Measurements from ENCODE around the gene NOL9.

NOL9 gene

DNA sequence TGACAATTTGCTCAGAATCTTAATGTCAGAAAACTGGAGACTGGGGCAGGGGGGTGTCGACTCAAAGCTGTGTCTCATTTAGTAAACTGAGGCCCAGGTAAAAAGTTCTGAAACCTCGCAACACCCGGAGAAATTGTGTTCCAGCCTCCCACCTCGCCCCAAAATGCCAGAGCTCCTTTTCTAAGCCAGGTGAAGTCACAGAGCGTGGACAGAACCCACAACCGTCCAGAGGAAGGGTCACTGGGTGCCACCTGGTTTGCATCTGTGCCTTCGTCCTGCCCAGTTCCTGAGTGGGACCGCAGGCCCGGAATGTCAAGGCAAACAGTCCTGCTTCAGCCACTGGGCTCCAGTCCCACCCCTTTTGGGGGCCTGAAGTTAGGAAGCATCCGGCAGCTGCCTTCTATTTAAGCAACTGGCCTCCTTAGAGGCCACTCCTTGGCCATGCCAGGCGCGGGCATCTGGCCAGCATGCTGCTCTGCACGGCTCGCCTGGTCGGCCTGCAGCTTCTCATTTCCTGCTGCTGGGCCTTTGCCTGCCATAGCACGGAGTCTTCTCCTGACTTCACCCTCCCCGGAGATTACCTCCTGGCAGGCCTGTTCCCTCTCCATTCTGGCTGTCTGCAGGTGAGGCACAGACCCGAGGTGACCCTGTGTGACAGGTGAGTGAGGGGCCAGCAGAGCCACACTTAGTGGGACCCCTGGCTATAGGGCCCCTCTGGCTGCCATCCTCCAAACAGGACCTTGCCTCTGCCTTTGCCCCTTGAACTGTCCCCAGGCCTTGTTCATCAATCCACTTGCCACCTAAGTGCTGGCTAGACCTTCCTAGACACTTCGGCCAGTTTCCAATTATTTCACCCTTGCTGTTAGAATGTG is 830 bp upstream of the NOL9 start, which contains the start of gene TAS1R1:
TAS1R1 (plus strand) TSS at position 401 of the 872 bp plus-strand sequence; CDS start at position 468, 67 bp downstream.
- in situ Hi-C loops (cut with HindIII; ENCODE audit: low sequenced_read_pairs): no loop called here
- DNase-seq (ENCODE audit: low read depth, low spot score): no peak
- TF ChIP-seq, protein P1, sequence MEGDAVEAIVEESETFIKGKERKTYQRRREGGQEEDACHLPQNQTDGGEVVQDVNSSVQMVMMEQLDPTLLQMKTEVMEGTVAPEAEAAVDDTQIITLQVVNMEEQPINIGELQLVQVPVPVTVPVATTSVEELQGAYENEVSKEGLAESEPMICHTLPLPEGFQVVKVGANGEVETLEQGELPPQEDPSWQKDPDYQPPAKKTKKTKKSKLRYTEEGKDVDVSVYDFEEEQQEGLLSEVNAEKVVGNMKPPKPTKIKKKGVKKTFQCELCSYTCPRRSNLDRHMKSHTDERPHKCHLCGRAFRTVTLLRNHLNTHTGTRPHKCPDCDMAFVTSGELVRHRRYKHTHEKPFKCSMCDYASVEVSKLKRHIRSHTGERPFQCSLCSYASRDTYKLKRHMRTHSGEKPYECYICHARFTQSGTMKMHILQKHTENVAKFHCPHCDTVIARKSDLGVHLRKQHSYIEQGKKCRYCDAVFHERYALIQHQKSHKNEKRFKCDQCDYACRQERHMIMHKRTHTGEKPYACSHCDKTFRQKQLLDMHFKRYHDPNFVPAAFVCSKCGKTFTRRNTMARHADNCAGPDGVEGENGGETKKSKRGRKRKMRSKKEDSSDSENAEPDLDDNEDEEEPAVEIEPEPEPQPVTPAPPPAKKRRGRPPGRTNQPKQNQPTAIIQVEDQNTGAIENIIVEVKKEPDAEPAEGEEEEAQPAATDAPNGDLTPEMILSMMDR (IDR thresholded peaks at IDR 0.05; ENCODE audit: low read depth, low read length): no peak
- H3K4me3 ChIP-seq (ENCODE audit: low read depth, low read length): peak within 1 kb of the TSS; percentile 94

GRCh38 chr1:6547301-6547700 is 7.0 kb downstream of the NOL9 start:
- in situ Hi-C loops (cut with HindIII; ENCODE audit: low sequenced_read_pairs): no loop called here
- DNase-seq (ENCODE audit: low read depth, low spot score): peak; percentile 42
- TF ChIP-seq, protein P1 (IDR thresholded peaks at IDR 0.05; ENCODE audit: low read depth, low read length): peak; percentile 14
- H3K4me3 ChIP-seq (ENCODE audit: low read depth, low read length): no peak overlapping the region

DNA sequence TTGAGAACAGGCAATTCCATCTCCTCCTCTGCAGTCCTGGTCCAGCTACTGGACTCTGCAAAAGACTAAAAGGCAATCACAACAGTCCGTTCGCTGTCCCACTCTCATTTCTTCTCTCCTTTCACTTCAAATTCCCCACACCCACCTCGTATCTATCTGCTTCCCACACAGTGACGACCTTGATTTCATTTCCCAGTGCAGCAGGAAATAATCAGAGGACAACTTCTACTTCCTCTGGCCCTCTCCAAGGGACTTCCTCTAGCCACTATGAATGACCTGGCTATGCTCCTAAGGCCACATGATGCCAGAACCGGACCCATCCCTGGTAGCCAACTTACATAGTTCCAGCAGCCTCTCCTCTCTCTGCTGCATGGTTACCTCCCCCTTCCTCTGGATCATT is 8.0 kb downstream of the NOL9 start:
- TF ChIP-seq, protein P1 (IDR thresholded peaks at IDR 0.05; ENCODE audit: low read depth, low read length): no peak
- H3K4me3 ChIP-seq (ENCODE audit: low read depth, low read length): no peak overlapping the region
- in situ Hi-C loops (cut with HindIII; ENCODE audit: low sequenced_read_pairs): no loop called here
- DNase-seq (ENCODE audit: low read depth, low spot score): no peak

DNA sequence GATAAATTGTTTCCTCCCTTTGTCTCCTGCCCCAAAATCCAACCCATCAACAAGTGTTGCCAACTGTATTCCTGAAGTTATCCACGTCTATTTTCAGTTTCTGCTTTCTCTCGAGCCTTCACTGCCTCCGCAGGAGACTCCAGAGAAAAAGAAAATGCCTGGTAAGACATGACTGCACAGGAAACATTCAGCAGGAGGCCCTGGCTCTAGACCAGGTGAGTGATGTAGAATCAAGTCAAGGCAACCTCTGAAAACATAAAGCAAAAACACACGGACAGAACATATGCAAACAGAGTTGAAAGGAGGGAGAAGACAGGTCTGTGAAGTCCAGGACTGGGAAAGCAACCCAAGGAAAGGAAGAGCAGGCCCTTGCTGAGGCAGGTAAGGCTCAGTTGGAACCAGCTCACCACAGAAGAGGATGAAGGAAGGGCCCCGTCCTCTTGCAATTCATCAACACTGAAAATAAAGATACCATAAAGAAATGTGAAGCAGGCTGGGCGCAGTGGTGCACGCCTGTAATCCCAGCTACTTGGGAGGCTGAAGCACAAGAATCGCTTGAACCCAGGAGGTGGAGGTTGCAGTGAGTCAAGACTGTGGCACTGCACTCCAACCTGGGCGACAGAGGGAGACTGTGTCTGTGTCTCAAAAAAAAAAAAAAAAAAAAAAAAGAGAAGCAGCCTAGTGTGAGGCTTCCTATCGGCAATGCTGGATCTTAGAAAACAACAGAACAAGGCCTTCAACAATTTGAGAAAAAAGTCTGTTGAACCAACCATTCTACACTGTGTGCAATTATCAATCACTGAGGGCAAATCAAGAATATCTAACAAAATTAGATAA is 8.8 kb downstream of the NOL9 start:
- TF ChIP-seq, protein P1 (IDR thresholded peaks at IDR 0.05; ENCODE audit: low read depth, low read length): no peak
- peak; percentile 91 for DNase-seq (ENCODE audit: low read depth, low spot score)
- in situ Hi-C loops (cut with HindIII; ENCODE audit: low sequenced_read_pairs): no loop called here
- H3K4me3 ChIP-seq (ENCODE audit: low read depth, low read length): no peak overlapping the region

DNA sequence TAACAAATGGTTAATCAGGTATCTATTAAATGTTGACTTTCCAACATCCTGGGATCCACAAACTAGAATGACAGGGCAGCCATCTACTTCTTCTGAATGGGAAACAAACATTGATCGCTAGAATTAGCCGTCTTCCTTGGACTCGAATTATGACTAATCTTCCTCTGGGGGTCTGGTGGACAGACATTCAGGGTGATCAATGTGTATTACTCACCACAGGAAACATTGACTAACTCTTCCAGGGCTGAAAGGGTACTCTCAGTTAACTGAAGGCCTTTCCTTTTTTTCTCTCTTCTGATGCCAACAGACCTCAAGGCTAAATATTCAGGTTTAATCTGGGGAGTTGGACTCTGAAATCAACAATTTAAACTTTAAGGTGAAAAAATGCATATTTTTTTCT is 9.5 kb downstream of the NOL9 start:
- no peak overlapping the region for H3K4me3 ChIP-seq (ENCODE audit: low read depth, low read length)
- TF ChIP-seq, protein P1 (IDR thresholded peaks at IDR 0.05; ENCODE audit: low read depth, low read length): no peak
- in situ Hi-C loops (cut with HindIII; ENCODE audit: low sequenced_read_pairs): no loop called here
- peak; percentile 82 for DNase-seq (ENCODE audit: low read depth, low spot score)

GRCh38 chr1:6538956-6539355 is 15.4 kb downstream of the NOL9 start:
- no peak overlapping the region for H3K4me3 ChIP-seq (ENCODE audit: low read depth, low read length)
- TF ChIP-seq, protein P1 (IDR thresholded peaks at IDR 0.05; ENCODE audit: low read depth, low read length): no peak
- peak; percentile 82 for DNase-seq (ENCODE audit: low read depth, low spot score)
- in situ Hi-C loops (cut with HindIII; ENCODE audit: low sequenced_read_pairs): no loop called here
